ENCODE results near the gene HSBP1. TPM values are rescaled to one million over a fixed set of nuclear protein-coding genes. Genes with fewer than 3 reads are reported as not detected.

HSBP1 gene
- total RNA-seq, 2 donors from 2014 or later, result 112 to 134 TPM

DNA sequence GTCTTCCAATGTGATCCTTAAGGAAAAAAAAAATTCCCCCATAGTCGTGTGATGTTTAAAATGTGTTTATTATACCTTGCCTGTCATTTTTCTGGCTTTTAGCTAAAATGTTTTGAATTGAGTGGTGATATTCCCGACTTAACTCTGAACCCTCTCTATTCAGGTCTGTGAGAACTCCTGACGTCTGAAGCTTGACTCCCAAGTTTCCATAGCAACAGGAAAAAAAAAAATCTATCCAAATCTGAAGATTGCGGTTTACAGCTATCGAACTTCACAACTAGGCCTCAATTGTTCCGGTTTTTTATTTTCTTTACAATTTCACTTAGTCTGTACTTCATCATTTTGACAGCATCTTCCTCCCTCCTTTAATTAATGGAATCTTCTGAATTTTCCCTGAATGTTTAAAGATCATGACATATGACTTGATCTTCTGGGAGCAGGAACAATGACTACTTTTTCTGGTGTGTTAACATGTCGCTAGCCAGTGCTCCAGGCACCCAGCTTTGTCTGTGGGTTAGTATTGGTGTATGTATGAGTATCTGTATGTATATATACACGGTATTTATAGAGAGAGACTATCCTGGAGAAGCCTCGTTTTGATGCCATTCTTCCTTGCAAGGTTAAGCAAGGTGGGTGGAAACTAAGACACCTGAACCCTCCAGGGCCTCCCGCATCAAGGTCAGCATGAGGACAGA is 12.8 kb upstream of the HSBP1 start:
- H3K4me3 ChIP-seq, result no peak overlapping the region
- DNase-seq, result no peak
- intact Hi-C loops (cut with DNase I), result no loop called here

DNA sequence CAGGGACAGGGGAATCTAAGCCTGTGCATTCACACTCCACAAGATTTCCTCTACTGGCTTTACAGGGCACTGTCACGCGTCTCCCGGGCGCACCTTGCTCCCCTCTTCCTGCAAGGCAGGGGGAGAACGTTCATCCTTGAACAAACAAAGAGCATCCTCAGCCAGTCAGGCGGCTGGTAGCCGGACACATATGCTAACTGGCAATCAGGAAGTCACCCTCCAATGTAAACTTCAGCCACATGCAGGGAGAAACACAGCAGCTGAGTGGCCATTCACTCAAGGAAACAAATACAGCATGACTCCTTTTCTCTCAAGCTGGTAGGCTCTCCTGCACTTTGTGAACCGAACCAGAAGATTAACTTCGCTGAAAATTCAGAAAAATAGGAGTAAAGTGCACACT is 10.8 kb upstream of the HSBP1 start:
- no peaks in the 10 kb centered on the region for H3K27me3 ChIP-seq
- H3K36me3 ChIP-seq, result no peaks in the 10 kb centered on the region
- H3K4me3 ChIP-seq, result no peak overlapping the region
- TF ChIP-seq, protein P1, sequence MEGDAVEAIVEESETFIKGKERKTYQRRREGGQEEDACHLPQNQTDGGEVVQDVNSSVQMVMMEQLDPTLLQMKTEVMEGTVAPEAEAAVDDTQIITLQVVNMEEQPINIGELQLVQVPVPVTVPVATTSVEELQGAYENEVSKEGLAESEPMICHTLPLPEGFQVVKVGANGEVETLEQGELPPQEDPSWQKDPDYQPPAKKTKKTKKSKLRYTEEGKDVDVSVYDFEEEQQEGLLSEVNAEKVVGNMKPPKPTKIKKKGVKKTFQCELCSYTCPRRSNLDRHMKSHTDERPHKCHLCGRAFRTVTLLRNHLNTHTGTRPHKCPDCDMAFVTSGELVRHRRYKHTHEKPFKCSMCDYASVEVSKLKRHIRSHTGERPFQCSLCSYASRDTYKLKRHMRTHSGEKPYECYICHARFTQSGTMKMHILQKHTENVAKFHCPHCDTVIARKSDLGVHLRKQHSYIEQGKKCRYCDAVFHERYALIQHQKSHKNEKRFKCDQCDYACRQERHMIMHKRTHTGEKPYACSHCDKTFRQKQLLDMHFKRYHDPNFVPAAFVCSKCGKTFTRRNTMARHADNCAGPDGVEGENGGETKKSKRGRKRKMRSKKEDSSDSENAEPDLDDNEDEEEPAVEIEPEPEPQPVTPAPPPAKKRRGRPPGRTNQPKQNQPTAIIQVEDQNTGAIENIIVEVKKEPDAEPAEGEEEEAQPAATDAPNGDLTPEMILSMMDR (IDR thresholded peaks at IDR 0.05), result no peak
- intact Hi-C loops (cut with DNase I), result no loop called here
- H3K4me1 ChIP-seq, result no peaks in the 10 kb centered on the region
- no peak overlapping the region for H3K27ac ChIP-seq
- DNase-seq, result no peak
- H3K9ac ChIP-seq (ENCODE audit: low read depth in 2 of 2, low read length in 2 of 2), result no peak overlapping the region
- H3K9me3 ChIP-seq, result no peaks in the 10 kb centered on the region

More for the DNA sequence above, 12.8 kb upstream of the HSBP1 start:
- Histone ChIP-seq H3K9ac (ENCODE audit: low read depth in 2 of 2, low read length in 2 of 2) (no peak overlapping the region), H3K36me3 (no peaks in the 10 kb centered on the region), H3K9me3 (no peaks in the 10 kb centered on the region), H3K27ac (no peak overlapping the region), H3K27me3 (no peaks in the 10 kb centered on the region), H3K4me1 (no peaks in the 10 kb centered on the region)
- TF ChIP-seq, protein P1 (IDR thresholded peaks at IDR 0.05), result no peak

DNA sequence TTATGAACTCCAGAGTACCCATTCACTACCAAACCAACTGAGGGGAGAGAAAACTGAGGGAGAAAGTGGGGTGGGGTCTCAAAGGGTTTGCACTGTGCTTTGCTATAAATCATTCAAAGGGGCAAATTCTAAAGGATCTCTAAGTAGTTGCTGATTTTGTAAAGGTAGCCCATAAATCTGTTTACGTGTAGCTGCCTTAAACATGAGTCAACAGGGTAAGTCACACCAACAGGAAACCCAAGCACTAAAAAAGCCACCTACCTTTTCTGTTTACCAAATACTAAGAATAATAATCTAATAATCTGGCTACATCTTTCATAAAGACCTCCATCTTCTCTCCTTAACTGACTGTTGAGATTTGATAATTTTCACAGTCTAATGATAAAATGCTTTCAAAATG is 8.4 kb upstream of the HSBP1 start:
- H3K4me1 ChIP-seq, result no peaks in the 10 kb centered on the region
- H3K27ac ChIP-seq, result no peak overlapping the region
- no peak for DNase-seq
- H3K4me3 ChIP-seq, result no peak overlapping the region
- H3K9me3 ChIP-seq, result no peaks in the 10 kb centered on the region
- intact Hi-C loops (cut with DNase I), result no loop called here
- no peaks in the 10 kb centered on the region for H3K36me3 ChIP-seq
- no peak overlapping the region for H3K9ac ChIP-seq (ENCODE audit: low read depth in 2 of 2, low read length in 2 of 2)
- no peaks in the 10 kb centered on the region for H3K27me3 ChIP-seq
- TF ChIP-seq, protein P1 (IDR thresholded peaks at IDR 0.05), result no peak

DNA sequence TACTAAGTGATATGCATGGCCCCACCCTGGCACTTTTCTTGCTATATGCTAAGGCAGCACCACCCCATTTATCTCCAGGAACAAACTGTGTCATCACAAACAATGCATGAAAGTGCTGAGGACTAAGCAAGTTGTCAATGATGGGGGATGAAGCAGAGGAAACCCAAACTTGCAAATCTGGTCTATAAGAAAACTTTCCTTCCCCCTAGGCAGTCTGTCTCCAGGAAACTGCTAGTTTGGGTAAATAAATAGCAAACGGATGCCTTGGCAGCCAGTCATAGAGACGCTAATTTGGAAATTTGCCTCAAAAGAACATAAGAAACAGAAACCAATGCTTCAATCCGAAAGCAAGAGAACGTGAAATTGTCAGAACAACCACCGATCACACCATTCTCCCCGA is 5.6 kb upstream of the HSBP1 start:
- Histone ChIP-seq H3K4me3 (no peak overlapping the region), H3K36me3 (no peaks in the 10 kb centered on the region), H3K9ac (ENCODE audit: low read depth in 2 of 2, low read length in 2 of 2) (no peak overlapping the region), H3K4me1 (no peaks in the 10 kb centered on the region), H3K27me3 (no peaks in the 10 kb centered on the region), H3K9me3 (no peaks in the 10 kb centered on the region), H3K27ac (no peak overlapping the region)
- TF ChIP-seq, protein P1 (IDR thresholded peaks at IDR 0.05), result no peak
- intact Hi-C loops (cut with DNase I), result no loop called here
- no peak for DNase-seq

DNA sequence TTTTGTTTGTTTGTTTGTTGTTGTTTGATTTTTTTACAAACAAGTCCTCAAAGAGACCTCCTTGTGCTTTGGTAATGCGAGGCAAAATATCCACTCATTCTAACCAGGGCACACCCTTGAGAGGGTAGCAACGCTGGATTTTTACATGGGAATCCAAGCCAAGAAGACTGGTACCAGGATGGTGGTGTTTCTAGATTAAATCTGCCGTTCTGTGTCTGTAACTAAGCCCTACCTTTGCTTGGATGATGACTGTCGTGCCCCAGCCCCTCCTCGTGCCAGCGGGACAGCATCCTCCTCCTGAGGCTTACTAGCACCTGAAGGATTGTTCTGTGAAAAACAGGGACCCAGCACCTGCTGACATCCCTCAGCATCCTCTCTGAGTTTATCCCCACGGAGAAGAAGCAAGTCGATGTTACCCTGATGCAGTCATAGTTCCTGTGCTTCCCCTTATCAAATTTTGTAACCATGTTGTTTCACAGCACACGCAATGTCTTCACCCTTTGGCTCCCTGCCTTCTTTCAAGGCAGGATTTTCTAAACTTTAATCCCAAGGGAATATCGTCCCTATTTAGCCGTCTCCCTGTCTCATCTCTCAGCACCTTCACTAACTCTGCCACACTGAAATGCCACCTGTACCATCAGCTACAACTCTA is 5.1 kb upstream of the HSBP1 start:
- no peak overlapping the region for H3K4me3 ChIP-seq
- no peaks in the 10 kb centered on the region for H3K4me1 ChIP-seq
- no peak overlapping the region for H3K9ac ChIP-seq (ENCODE audit: low read depth in 2 of 2, low read length in 2 of 2)
- intact Hi-C loops (cut with DNase I), result no loop called here
- no peaks in the 10 kb centered on the region for H3K9me3 ChIP-seq
- H3K27ac ChIP-seq, result no peak overlapping the region
- no peaks in the 10 kb centered on the region for H3K36me3 ChIP-seq
- DNase-seq, result no peak
- H3K27me3 ChIP-seq, result no peaks in the 10 kb centered on the region
- TF ChIP-seq, protein P1 (IDR thresholded peaks at IDR 0.05), result no peak
